Parietal lobe (tissue), 2 donors: ENCODE measurements around the gene HLA-DMB. TPM values are rescaled to one million over a fixed set of nuclear protein-coding genes. Genes with fewer than 3 reads are reported as not detected.

Source experiments
- small RNA-seq: library from RNA; depleted of rRNA; stranded (forward); fragments of <200 nt; gene quantifications from one replicate; pipeline ENCODE3, GENCODE V24; 2014; ENCODE audit warnings: low replicate concordance
- total RNA-seq: library from RNA; depleted of rRNA; stranded (reverse); fragments of >200 nt; gene quantifications from one replicate; pipeline ENCODE4 v1.2.3, GENCODE V29; 2014

HLA-DMB gene
- 0.31 TPM for total RNA-seq

DNA sequence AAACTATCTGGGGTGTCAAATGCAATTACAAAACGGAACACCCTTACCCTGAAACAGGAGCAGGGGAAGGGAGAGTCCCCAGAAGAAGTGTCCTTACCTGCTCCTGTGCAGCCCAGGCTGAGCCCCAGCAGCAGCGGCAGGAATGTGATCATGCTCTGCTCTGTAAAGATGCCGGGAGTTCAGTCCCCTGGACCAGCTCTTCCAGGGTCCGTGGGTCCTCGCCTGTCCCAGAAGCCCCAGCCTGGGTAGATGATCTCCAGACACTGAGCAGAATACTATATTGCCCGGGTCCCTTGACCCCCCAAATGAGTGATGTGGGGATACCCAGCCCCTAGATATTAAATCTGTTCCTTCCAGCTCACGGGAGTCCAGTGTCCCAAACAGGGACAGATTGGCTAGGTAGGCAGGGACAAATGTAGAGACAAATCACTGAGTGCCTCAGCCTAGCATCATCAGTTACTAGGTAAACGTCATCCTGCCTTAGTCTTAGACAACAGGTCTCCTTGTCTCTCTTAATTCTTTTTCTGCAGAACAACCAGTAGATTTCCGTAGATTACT, at the start of gene HLA-DMB:
Gene HLA-DMB, minus strand, starts transcription at position 373 of the 558 bp plus-strand sequence. Its CDS starts 221 bp downstream, at position 152.

DNA sequence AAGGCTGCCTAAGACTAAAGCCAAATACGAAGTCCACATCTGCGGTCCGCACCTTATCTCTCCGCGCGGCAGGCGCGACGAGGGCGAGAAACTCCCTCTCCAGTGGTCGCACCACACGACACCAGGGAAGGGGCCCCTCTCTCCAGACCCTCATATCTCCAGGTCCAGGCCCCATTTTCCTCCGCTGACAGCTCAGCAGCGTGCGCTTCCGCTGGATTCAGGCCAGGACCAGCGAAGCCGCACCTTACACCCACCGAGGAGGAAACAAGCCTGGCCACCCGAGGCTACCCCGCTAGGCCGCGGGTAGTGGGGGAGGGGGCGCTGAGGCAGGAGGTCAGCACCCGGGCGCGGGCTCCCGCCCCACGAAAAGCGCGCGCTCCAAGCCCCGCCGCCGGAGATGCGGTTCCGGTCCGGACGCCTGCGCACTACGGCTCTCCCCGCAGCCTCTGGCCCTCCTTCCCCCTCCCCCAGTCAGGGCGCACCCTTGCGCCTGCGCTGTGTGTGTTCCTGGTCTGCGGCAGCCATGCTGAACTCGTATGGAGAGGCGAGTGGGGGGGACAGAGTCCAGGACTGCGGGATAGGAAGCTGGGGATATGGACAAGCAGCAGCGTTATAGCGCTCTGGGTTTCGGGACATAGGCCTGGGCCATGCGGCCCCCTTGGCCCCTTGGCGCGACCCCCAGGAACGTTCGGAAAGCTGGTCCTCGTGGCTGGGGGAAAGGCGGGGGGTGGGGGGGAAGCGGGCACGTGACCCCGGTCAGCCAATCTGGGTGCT, 27.5 kb upstream of the HLA-DMB start, which contains the start of gene BRD2:
Gene BRD2, plus strand, starts transcription at position 502 of the 774 bp plus-strand sequence. CDS start 4,305 bp downstream, outside the sequence.

DNA sequence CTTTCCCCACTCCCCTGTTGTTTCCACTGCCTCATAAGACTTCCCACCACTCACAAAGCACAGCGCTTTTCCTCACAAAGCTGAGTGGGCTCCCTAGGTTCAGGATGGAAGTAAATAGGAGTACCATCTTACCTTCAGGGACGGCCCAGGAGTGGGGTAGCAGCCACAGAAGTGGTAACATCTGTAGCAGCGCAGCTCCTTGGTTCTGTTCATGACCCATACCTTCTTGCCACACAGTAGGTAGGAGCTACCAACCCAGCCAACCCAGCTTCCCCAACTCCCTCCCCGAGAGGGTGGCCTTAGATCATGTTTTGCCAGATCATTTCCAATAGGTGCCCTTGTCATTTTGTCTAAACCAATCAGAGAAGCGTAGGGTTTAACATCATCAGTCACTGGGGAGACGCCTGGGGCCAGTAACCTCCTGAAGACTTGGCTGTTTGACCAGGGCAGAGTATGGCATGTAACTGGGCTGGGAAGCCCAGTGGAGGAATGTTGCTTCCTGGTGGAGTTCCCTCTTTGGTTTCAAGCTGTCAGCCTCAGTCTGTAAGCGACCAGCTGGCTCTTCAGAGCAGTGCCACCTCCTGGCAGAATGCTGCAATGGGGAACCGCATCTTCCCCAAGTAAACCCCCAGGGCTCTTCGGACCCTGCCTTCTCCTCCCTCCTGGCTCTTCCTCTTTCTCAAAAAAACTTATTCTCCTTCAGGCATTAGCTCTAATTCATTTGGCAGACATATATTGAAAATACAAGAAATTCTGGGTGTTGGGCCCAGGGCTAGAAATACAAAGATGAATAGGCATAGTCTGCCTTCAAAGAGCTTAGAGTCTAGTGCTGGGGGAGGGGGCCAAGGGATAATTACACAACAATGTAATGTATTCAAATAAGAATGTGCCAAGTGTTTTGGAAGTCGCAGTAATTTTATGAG, 12.2 kb upstream of the HLA-DMB start, which contains the start of gene HLA-DMA:
Gene HLA-DMA, minus strand, starts transcription at position 281 of the 923 bp plus-strand sequence. Its CDS starts 61 bp downstream, at position 220.

Small RNA genes lying within 50 kb of the gene (small RNA-seq; reads per million reads assigned to genes)
- not detected for gene HLA-Z

Other genes with a start within 250 kb of the HLA-DMB start
- gene HLA-DQA2, start 199.6 kb downstream of the HLA-DMB start, total RNA-seq, result not detected
- not detected for gene HLA-DQB2, start 177.5 kb downstream of the HLA-DMB start, total RNA-seq
- not detected for gene HLA-DOB, start 124.0 kb downstream of the HLA-DMB start, total RNA-seq
- gene TAP2, start 102.3 kb downstream of the HLA-DMB start, total RNA-seq, result 8.8 TPM
- gene PSMB8, start 97.0 kb downstream of the HLA-DMB start, total RNA-seq, result 2.5 TPM
- 4.7 TPM for gene TAP1, start 87.3 kb downstream of the HLA-DMB start, total RNA-seq
- gene PSMB9, start 86.8 kb downstream of the HLA-DMB start, total RNA-seq, result 0.94 TPM
- gene HLA-DMA, start 12.1 kb upstream of the HLA-DMB start, total RNA-seq, result 1.6 TPM
- 124 TPM for gene BRD2, start 27.6 kb upstream of the HLA-DMB start, total RNA-seq
- 0.31 TPM for gene HLA-DOA, start 68.6 kb upstream of the HLA-DMB start, total RNA-seq
- gene HLA-DPA1, start 132.6 kb upstream of the HLA-DMB start, total RNA-seq, result 0.94 TPM
- 1.9 TPM for gene HLA-DPB1, start 135.0 kb upstream of the HLA-DMB start, total RNA-seq